GM21717 (cell line): ENCODE results near the gene IGSF22.
"Not testable (repeated sequence)": the region's sequence is repeated elsewhere in the genome, so short reads cannot be mapped to it uniquely, and the experiment has no call there.

Source experiments
- ATAC-seq: cut with Tn5 transposase; IDR thresholded peaks from one replicate; pipeline ENCODE4 v1.9.1; 2021; ENCODE audit warnings: mild to moderate bottlenecking, moderate library complexity; ENCODE audit not compliant: unreplicated experiment

IGSF22 gene

DNA sequence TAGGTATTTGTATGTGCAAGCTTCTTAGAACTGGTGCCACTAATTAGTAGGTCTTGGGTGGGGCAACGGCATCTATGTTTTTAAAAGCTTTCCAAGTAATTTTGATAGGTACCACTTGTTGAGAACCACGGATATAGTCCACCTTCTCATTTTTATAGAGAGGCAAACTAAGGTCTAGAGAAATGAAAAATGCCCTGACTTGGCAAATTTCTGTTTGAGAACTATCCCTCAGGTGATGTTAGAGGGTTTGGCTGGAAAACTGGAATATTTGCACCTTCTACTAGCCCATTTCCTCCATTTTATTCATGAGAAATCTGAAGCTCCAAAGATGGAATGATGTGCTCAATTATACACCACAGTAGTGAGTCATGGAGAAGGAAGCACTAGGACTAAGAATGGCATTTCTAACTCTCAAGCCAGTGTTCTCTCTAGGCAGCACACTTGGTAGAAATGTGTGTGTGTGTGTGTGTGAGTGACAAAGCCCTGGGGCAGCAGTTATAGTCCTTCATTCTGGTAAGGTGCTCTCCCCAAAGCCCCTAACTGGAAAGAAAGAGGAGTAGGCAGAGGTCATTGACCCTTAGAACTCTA is 29.3 kb downstream of the IGSF22 start:
- ATAC-seq = no peak

DNA sequence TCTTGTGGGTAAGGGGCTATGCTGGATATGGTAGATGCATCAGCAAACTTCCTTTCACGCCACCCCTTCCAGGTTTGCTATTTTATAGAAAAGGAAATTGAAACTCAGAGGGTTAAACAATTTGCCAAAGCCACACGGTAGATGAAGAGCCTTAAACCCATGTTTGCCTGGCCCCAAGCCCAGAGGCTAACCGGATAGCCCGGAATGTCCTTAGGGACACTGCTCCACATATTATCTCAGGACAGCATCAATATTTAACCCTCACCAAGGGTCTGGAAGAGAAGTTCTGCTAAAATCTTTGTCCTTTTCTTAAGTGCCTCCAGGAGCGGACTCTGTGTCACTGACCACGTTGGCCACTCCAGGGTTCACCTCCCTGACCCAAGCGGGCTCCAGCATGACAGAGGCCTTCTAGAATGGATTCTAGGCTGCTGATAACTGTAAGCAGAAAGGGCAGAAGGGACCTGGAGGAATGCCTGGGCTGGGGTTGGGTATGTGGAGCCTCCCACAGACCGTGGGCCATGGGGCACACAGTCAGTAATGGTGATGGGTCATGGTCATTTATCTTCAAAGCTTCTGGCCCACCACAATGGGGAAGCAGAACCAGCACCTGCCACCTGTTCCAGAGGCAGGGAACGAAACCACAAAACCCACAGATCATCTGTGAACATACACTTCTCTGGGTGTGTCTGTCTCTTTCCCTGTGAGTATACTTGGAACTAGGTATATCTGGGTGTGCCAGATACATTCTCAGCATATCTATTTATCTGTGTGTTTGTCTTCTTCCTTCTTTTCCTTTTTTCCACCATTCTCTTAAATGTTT is 32.8 kb downstream of the IGSF22 start:
- ATAC-seq = no peak

DNA sequence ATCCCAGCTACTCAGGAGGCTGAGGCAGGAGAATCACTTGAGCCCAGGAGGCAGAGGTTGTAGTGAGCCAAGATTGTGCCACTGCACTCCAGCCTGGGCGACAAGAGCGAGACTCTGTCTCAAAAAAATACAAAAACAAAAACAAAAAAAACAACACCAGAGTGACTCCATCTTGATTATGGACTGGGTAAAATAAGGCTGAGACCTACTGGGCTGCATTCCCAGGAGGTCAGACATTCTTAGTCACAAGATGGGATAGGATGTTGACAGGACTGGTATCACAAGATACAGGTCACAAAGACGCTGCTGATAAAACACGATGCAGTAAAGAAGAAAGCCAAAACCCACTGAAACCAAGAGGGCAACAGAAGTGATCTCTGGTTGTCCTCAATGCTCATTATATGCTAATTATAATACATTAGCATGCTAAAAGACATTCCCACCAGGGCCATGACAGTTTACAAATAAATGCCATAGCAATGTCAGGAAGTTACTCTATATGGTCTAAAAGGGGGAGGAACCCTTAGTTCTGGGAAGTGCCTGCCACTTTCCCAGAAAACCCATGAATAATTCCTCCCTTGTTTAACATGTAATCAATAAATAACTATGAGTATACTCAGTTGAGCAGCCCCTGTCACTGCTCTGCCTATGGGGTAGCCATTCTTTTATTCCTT is 34.4 kb downstream of the IGSF22 start:
- not testable (repeated sequence) for ATAC-seq

DNA sequence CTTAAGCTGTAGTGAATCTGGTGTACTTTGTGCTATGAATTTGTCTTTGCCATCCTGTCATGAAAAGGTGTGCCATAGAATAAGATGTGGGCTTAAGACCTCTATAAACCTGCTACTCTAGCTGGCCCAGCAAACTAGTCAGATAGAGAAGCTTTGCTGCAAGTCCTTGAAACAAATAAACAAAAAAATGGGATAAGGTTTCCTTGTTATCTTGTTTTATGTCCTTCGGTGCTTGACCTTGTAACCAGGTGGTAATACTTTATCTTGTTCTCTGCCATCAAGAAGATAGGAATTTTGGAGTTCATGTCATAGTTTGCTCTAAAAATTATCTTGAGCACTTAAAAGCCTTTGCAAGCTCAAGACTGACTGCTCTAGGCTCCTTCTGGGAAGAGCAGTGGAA is 41.7 kb downstream of the IGSF22 start:
- no peak for ATAC-seq

DNA sequence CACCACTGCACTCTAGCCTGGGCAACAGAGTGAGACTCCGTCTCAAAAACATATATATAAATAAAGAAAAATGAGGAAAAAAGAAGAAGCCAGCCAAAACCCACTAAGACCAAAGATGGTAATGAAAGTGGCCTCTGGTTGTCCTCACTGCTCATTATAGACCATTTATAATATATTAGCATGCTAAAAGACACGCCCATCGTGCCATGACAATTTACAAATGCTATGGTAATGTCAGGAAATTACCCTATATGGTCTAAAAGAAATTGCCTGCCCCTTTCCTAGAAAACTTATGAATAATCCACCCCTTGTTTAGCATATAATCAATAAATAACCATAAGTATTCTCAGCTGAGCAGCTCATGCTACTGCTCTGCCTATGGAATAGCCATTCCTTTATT is 43.5 kb downstream of the IGSF22 start:
- ATAC-seq = no peak

DNA sequence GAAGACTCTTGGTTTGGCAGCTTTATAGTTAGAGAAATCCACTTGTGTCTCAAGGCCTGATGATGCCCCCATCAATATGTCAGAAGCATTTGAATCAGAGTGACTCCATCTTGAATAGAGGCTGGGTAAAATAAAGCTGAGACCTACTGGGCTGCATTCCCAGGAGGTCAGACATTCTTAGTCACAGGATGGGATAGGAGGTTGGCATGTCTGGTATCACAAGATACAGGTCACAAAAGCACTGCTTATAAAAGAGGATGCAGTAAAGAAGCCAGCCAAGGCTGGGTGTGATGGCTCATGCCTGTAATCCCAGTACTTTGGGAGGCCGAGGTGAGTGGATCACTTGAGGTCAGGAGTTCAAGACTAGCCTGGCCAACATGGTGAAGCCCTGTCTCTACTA is 44.0 kb downstream of the IGSF22 start:
- ATAC-seq = not testable (repeated sequence)

DNA sequence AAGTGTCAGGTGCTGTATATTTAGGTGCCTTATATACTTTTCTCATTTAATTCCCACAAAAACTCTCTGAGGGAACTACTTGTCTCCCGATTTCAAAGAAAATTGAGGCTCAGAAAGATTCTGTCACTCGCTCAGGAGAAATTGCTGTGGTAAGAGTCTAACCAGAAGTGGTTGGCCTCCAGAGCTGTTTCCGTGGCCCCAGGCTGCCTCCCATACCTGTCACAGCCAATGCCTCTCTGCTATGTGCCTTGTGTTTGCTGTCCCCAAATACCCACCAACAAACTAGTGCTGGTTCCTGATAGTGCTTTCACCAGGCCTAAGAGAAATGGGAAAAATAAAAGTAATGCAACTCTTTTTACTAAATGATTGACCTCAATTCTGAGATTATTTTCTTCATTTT is 48.4 kb downstream of the IGSF22 start:
- no peak for ATAC-seq

DNA sequence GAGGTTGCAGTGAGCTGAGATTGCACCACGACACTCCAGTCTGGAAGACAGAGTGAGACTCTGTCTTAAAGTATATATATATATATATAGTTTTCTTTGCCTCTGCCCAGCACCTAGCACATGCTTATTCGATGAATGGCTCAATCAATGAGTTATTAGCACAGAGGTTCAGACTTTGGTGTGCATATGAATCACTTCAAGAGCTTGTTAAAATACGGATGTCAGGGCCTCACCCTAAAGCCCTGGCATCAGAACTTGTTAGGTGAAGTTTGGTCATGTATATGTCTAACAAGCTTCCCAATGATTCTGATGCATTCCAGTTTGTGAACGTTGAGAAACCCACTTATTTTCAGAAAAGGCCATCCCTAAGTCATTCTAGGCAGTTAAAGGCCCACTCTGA is 49.2 kb downstream of the IGSF22 start:
- no peak for ATAC-seq

DNA sequence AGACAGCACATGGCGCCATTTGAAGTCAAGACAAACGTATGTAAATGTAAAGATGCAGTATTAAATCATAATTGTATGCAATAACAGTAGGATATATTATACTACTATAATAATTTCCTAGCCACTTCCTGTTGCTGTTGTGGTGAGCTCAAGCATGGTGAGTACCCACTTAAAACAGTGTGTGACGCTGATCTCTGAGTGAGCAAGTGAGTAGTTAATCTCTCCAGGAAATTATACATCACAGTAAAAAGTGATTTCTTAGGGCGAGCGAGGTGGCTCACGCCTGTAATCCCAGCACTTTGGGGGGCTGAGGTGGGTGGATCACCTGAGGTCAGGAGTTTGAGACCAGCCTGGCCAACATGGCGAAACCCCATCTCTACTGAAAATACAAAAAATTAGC is 53.8 kb downstream of the IGSF22 start:
- not testable (repeated sequence) for ATAC-seq

DNA sequence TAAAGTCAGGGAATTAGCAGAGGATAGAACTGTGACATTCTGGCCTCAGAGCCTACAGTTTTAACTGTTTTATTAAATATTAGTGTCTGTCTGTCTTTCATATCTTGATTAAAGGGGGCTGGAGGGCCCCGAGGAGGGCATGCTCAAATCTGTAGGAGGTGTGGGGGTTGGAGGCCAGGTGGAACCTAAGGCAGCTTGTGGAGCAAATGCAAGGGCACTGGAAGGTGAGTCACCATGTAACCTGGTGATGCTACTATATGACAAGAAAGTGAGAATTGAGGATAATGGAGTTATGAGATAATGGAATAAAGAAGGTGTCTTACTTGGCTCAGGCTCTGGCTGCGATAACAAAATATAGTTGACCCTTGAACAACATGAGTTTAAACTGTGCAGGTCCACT is 54.7 kb downstream of the IGSF22 start:
- ATAC-seq = no peak

DNA sequence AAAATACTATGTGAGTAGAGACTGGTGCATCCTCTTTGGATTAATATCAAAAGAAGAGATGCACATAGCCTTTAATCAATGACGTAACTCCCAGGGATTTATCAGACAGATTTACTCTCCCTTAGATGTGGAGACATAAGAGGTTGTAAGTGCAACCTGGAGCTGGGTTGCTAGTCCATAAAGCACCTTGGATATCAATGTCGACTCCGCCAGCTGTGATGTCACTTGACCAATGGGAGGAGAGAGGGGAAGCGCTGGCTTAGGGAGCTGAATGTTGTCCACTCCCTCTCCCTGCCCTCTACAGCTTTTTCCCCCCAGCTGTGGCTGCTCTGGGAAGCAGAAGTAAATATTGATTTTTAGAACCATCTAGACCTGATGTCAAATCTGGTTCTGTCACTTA is 56.3 kb downstream of the IGSF22 start:
- ATAC-seq = no peak

DNA sequence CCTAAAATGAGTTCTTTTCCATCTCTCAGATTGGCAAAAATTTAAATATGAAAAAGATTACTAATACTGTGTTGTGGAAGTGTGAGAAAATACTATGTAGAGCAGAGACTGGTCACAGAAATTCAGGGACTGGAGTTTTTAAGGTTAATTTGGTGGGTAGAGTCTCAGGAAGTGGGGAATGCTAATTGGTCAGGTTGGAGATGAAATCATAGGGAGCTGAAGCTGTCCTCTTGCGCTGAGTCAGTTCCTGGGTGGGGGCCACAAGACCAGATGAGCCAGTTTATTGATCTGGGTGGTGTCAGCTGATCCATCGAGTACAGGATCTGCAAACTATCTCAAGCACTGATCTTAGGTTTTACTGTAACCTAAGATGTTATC is 56.8 kb downstream of the IGSF22 start:
- ATAC-seq = no peak

DNA sequence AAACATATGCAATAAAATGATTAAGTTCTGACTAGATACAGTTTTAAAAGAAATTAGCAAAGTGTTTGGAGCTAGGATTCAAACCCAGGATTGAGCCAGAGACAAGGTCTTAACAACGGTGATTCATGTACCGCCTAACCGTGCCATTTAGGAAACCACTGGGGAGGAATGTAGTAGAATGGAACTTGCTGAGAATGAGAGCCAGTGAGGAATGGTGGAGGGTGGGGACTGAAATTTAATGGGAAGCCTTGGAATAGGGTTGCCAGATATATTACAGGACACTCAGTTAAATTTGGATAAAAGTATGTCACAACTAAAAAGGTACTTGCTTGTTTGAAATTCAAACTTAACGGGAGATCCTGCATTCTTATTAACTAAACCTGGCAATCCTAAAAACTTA is 57.9 kb downstream of the IGSF22 start:
- no peak for ATAC-seq

DNA sequence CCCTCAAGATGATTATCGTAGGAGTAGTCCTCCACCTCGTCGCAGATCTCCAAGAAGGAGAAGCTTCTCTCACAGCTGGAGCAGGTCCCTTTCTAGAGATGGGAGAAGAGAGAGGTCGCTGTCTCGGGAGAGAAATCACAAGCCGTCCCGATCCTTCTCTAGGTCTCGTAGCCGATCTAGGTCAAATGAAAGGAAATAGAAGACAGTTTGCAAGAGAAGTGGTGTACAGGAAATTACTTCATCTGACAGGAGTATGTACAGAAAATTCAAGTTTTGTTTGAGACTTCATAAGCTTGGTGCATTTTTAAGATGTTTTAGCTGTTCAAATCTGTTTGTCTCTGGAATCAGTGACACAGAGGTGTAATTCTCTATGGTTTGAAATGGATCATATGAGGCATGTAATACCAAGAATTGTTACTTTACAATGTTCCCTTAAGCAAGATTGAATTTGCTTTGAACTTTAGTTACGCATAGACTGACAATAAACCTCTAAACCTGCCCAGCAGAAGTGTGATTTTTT is 60.6 kb downstream of the IGSF22 start:
- not testable (repeated sequence) for ATAC-seq

DNA sequence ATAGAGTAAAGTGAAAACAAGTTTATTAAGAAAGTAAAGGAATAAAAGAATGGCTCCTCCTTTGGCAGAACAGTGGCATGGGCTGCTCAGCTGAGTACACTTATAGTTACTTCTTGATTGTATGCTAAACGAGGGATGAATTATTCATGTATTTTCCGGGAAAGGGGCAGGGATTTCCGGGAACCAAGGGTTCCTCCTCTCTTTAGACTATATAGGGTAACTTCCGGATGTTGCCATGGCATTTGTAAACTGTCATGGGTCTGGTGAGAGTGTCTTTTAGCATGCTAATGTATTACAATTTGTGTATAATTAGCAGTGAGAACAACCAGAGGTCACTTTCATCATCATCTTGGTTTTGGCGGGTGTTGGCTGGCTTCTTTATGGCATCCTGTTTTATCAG is 68.3 kb downstream of the IGSF22 start:
- ATAC-seq = no peak
